ENCODE results near the gene CPNE5.

The CPNE5 gene

DNA sequence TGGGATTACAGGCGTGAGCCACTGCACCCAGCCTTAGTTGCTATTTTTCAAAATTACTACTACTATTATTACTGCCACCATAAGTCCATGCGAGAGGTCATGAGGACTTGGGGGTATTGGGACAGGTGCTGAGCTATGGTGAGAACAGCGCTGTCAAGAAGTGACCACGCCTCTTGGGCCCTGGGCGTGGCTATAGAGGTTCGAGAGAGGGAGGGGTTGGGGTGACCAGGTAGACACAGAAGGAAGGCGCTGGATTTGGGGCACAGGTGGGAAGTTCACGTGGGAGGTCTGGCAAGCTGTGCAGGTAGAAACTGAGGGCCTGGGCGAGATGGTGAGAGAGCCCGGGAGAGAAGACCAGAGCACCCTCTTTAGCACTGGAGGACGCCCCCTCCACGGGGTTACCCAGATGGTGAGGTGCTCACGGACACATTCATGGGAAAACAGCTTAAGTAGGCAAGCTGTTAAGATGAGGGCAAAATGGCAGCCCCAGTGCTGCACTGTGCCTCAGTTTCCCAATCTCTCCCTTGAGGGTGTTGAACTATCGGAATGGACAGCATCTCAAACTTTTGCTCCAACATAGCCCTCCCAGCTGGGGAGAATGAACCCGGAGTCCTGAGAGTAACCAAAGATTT, 80.6 kb downstream of the CPNE5 start:
- no peak for DNase-seq

DNA sequence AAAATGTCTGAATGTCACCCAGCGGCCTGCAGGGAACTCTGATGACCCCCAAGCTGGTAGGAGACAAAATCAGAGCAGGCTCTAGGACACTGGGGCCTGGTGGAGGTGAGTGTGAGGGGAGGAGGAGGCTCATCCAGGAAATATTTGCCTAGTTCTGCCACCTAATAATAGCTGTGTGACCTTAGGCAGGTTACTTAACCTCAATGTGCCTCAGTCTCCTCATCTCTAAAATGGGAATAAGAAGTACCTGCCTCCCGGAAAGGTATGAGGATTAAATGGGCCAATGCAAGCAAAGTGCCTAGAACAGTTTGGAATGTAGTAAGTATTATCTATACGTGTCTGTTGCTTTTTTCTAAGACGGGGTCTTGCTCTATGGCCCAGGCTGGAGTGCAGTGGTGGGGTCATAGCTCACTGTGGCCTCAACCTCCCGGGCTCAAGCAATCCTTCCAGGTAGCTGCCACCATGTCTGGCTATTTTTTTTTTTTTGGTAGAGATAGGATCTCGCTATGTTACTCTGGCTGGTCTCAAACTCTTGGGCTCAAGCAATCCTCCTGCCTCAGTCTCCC, 81.2 kb downstream of the CPNE5 start:
- DNase-seq, result no peak

DNA sequence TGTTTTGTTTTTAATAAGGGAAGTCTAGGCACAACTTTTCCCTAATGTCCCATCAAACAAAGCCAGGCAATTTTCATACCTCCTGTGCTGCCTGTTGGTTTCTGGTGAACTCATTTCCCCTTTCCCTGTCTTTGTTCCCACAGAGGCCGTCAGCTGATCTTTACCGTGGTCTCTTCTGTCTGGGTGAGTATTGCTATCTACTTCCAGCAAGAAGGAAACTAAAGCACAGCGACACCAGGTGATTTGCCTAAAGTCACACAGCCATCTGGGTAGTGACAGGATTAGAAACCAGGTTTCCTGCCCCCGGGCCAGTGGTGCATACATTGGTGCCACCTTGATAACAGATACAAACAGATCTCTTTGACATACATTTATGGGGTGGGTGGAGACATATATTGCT, 82.0 kb downstream of the CPNE5 start:
- no peak for DNase-seq

DNA sequence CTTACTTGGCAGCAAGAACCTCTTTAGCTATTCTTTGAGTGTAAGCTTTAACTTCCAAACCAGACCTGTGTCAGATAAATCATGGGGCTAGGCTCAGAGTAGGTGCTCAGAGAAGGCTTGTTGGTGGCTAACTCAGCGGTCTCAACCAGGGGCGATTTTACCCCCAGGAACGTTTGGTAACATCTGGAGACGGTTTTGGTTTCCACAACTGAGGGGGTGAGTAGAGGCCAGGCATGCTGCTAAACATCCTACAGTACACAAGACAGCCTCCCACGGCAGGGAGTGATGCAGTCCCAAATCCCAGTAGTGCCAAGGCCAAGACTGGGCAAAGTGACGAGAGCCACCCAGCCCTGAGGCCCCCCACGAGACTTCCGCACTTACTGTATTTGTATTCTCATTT, 82.5 kb downstream of the CPNE5 start:
- DNase-seq, result no peak

DNA sequence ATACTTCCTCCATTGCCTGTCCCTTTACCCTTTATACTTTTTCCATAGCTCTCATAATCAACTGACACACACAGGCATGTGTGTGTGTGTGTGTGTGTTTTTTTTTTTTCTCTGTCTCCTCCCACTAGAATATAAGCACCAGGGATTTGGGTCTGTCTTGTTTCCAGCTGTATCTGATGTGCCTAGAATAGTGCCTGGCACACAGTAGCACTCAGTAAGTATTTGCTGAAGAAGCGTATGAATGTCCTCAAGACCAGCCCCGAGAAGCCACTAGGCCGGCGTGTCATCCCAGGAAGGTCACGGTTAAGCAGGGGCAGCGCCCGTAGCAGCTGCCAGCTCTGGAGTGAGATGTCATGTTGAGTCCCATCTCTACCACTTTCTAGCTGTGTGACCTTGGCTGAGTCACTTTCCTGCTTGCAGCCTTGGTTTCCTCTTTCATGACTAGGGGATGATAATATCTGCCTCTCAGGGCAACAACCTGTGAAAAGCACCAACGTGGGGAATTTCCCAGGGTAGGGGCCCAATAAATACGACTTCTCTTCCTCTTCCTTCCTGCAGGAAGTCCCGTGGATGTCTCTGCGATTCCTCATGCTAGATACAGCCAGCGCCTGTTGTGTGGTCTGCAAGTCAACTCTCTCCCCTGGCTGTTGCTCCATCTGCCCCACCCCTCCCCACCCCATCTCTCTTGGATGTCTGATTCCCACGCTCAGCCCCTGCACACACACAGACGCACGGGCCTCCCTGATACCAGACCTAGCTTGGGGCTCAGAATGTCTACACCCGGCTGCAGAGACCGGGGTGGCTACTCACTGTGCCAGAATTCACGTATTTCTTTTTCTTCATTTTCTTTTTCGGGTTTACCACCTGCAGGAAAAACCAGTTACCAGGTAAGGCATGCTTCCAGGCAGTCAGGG, 83.6 kb downstream of the CPNE5 start:
- peak; percentile 52 for DNase-seq

- DNase-seq, result no peak
These were observed 84.4 kb downstream of the CPNE5 start for GRCh38 chr6:36754582-36755434.

DNA sequence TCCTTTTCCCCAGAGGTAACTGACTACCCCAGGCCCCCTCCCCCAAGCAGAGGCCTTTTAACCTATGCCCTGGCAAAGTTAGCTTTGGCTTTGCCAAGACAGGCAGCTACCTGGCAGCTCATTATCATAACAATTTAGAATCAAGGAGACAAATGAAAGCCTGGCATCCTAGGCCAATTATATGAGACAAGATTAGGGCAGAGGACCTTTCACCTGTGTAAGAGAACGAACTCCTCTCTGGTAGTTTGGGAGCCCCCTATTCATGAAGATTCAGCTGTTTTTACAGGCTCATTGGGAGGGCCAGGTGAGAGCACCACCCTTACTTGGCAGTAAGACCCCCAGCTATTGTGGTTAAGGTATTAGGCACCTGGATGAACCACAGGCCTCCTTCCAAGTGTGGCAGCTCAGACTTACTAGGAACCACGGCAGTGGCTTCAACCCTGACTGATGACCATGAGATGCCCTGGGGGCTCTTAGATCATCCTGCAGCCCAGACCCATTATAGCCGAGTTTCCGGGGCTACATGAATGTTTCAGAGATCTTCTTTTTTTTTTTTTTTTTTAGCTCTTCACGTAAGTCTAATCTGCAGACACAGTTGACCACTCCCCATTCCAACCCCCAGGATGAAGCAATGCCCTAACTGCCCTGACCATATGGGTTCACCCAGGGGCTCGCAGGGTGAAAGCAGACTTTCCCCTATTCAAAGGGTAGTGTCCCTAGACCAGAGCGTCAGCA, 85.4 kb downstream of the CPNE5 start:
- no peak for DNase-seq

DNA sequence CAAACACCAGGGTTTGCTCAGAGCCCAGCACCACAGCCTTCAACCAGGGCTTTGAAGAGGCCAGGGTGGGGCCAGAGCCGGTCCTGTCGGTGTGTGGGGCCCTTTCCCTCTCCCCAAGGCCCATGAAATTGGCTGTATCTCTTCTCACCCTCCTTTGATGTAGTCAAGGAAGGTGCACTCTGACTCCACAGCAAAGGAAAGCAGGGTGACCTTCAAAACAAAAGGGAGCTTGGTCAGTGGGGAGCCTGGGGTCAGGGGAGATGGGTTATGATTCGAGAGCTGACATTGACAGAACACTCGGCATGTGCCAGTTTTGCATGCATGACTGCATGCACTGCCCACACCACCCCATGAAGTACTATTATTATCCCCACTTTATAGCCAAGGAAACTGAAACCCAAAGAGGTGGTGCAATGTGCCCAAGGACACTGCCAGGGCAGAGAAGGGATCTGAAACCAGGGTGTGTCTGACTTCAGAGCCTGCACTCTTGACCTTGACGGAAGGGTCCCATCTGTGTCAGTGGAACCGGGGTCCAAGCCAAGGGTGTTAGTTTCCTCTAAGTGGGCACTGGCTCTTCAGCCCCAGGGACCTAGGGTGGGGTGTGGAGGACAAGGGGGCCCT, 86.2 kb downstream of the CPNE5 start:
- no peak for DNase-seq

- DNase-seq, result no peak
These were observed 86.9 kb downstream of the CPNE5 start for GRCh38 chr6:36752187-36752885.

DNA sequence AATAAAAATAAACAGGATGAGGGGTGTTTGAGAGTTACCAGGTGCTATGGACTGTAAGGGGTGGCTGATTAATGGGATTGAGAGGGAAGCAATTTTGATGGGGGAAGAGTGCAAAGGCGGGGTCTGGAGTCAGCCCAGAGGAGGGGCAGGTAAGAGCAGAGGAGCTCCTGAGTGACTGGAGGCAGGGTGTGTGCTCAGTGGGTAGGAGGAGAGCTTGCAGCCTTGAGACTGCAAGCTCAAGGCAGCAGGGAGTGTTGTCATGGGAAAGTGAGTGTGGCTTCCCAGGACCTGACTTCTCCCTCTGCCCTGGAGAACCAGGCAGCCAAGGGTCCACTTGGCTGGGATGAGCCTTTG, 87.4 kb downstream of the CPNE5 start:
- DNase-seq, result no peak

DNA sequence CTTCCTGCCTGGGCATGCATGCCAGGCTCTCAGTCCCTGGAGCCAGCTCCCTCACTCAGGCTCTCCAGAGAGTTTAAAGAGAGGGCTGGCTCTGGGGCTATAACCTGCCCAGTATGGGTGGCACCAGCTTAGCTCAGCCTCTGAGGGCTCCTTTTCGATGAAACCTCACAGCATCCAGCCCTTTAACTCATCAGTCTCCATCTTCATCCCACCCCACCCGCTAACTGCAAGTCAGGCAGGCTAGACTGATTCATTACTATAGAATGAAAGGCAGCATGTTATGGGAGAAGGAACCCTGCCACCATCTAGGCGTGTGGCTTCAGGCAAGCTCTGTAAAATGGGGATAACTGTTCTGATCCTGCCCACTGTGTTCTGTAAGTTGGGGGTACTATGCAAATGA, 88.2 kb downstream of the CPNE5 start:
- DNase-seq, result no peak

GRCh38 chr6:36749829-36750489, 89.3 kb downstream of the CPNE5 start:
- DNase-seq, result no peak

- DNase-seq, result no peak
These were observed 93.0 kb downstream of the CPNE5 start for GRCh38 chr6:36746251-36746650.

GRCh38 chr6:36745836-36746235, 93.4 kb downstream of the CPNE5 start:
- no peak for DNase-seq

- DNase-seq, result no peak
These were observed 94.0 kb downstream of the CPNE5 start for GRCh38 chr6:36745283-36745682.

- no peak for DNase-seq
These were observed 95.0 kb downstream of the CPNE5 start for GRCh38 chr6:36744304-36744673.

DNA sequence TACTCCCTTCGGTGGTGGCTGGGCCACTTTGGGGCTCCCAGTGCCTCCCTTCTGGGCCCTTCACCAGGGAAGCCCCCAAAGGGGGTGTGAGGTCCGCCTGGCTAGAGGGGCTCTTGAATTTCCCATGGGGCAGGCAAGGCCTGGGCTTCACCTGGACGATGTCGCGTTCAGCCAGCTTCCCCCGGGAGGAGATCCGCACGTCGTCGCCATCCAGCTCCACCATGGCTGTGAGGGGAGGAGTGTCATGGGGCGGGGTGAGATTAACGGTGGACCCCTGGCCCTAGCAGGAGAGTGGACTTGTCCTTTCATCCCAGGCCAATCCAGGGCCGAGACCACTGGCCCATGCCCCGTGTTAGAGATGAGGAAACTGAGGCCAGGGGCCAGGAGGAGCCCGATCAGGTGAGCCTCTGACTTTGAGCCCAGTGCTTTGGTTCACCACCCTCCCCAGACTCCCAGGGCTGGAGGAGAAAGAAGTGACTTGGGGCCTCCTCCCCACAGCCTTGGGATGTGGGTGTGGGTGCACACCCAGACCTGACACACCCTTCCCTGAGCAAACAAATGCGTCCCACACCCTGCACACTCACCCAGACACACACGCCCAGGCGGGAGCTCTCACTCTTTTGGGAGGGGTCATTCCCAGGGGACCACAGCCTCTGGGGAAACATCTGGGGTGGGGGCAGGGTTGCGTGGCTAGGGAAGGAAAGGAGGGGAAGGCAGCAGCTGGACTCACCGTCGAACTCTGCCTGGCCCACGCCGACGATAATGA, 95.5 kb downstream of the CPNE5 start:
- no peak for DNase-seq

DNA sequence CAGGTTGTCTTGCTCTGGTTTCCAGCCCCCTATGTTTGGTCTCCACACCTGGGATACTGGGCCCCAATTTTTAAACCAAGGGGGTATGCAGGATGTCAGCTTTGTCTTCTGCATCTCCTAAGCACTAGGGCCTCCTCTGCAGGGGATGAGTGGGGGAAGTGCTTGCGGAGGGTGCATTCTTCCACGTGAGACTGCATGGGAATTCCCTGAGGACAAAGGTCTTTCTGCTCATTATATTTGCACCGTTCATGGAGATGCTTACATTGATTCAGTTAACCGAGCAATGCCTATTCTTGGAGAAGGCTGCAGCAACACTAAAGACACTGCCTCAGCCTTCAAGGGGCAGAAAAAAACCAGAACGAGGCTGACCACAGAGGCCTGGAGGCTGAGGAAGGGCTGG, 96.2 kb downstream of the CPNE5 start:
- DNase-seq, result no peak

DNA sequence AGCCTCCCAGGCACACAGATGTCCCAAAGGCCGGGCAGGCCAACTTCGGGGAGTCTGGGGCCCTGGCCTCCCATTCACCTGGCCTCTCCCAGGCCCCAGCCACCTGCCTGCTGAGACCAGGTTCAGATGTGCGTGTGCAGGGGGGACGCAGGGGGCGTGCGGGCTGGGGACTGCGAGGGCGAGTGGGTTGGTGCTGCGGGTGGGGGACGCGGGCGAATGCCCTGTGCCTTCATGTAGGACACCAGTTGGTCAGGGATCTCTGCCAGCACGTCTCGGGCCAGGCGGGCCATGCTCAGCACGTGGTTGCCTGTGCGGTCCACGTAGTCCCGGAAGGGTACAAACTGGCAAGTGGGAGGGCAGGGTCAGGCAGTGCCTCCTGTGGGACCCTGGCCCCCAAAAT, 97.1 kb downstream of the CPNE5 start:
- no peak for DNase-seq

GRCh38 chr6:36740818-36741179, 98.4 kb downstream of the CPNE5 start:
- DNase-seq, result no peak

Measured in activated CD4-positive, alpha-beta T cell treated with anti-CD3 and anti-CD28 coated beads for 1 hour (primary cell).